GM12878 (cell line): ENCODE measurements around the gene C19orf81. TPM values are rescaled to one million over a fixed set of nuclear protein-coding genes. Genes with fewer than 3 reads are reported as not detected.

Experiments
- ATAC-seq: fragments of 200-7000 bp; cut with Tn5 transposase; 3 replicates; pipeline ENCODE4 v1.9.1; 2020; ENCODE audit warnings: mild to moderate bottlenecking, moderate library complexity
- BruUV-seq: library from RNA; stranded (reverse); fragments of 400-500 nt; replicated peaks from 2 replicates; lab custom pipeline; 2021; lab: Mats Ljungman, UMichigan
- CTCF ChIA-PET: fragments of 300-600 bp; sonication (Branson Sonifier 250); formaldehyde crosslinking; extraction: SDS; loops from one replicate; lab custom pipeline; 2021; ENCODE audit warnings: inconsistent platforms; lab: Yijun Ruan, JAX
- POLR2A ChIA-PET: fragments of 350-600 bp; formaldehyde crosslinking; extraction: SDS; loops from one replicate; lab custom pipeline; 2021; ENCODE audit warnings: inconsistent platforms; lab: Charles Lee
- RAD21 ChIA-PET: fragments of 300-600 bp; sonication (Branson Sonifier 250); formaldehyde crosslinking; loops from one replicate; lab custom pipeline; 2023; ENCODE audit warnings: antibody characterized with exemption; ENCODE audit not compliant: unreplicated experiment; lab: Charles Lee
- SMC1A ChIA-PET: fragments of 300-600 bp; sonication (Branson Sonifier 250); formaldehyde crosslinking; loops from one replicate; lab custom pipeline; 2023; ENCODE audit not compliant: unreplicated experiment, uncharacterized antibody; lab: Charles Lee
- DNase-seq: peaks from one replicate; pipeline ENCODE4 v3.0.0-alpha.2; 2011; ENCODE audit warnings: low read depth, low spot score
- FAIRE-seq: peaks from 3 replicates; lab custom pipeline; 2011; peaks lifted over from hg19 to GRCh38; lab: Jason Lieb, UNC
- H2AFZ ChIP-seq: 2 replicates; pipeline ENCODE4 v1.6.0; 2011; ENCODE audit warnings: low read depth, low read length, control low read depth; ENCODE audit not compliant: control insufficient read depth
- H3K27ac ChIP-seq: 2 replicates; pipeline ENCODE4 v1.5.1; 2011; ENCODE audit warnings: control low read depth; ENCODE audit not compliant: control insufficient read depth, insufficient read depth
- H3K27me3 ChIP-seq, 2 experiments: replicated peaks in 1 of 2; 2 replicates each; pipeline versions ENCODE4 v1.6.0 to v1.6.1; 2011; ENCODE audit warnings: low read length in 1 of 2; ENCODE audit not compliant: control insufficient read depth in 2 of 2, insufficient read depth in 2 of 2
- H3K36me3 ChIP-seq, 2 experiments: 2 replicates each; pipeline ENCODE4 v1.5.1; 2011; ENCODE audit warnings: low read length in 1 of 2; ENCODE audit not compliant: control insufficient read depth in 2 of 2, insufficient read depth in 2 of 2
- H3K4me1 ChIP-seq: 2 replicates; pipeline ENCODE4 v1.6.1; 2011; ENCODE audit warnings: mild to moderate bottlenecking, low read length, moderate library complexity, mixed read lengths; ENCODE audit not compliant: control insufficient read depth, insufficient read depth
- H3K4me2 ChIP-seq: 2 replicates; pipeline ENCODE4 v1.6.0; 2011; ENCODE audit warnings: control low read depth; ENCODE audit not compliant: control insufficient read depth, insufficient read depth
- H3K4me3 ChIP-seq: fragments of 200-600 bp; sonication (generic); 2 replicates; pipeline ENCODE4 v1.5.1; 2016
- H3K79me2 ChIP-seq: 2 replicates; pipeline ENCODE4 v1.6.0; 2011; ENCODE audit warnings: low read length; ENCODE audit not compliant: control insufficient read depth, insufficient read depth
- H3K9ac ChIP-seq: 2 replicates; pipeline ENCODE4 v1.8.0; 2011; ENCODE audit warnings: low read length, control low read depth, mixed read lengths; ENCODE audit not compliant: control insufficient read depth, insufficient read depth
- H3K9me3 ChIP-seq: replicated peaks from 3 replicates; pipeline ENCODE4 v1.5.1; 2011; ENCODE audit warnings: mild to moderate bottlenecking, low read length; ENCODE audit not compliant: control insufficient read depth, insufficient read depth
- H4K20me1 ChIP-seq: 2 replicates; pipeline ENCODE4 v1.6.0; 2011; ENCODE audit not compliant: control insufficient read depth, insufficient read depth
- ATF7 ChIP-seq: fragments of 450-650 bp; IDR thresholded peaks from 2 replicates; pipeline ENCODE4 v1.6.1; 2016; ENCODE audit warnings: low read depth, mild to moderate bottlenecking
- BRCA1 ChIP-seq: IDR thresholded peaks from 2 replicates; pipeline ENCODE4 v1.6.1; 2011; ENCODE audit warnings: low read depth, low read length, improper control_type of control experiment
- CTCF ChIP-seq, 3 experiments: IDR thresholded peaks in 2 of 3; conservative IDR thresholded peaks in 1 of 3; 2 replicates each; pipeline ENCODE4 v1.5.1; 2011; ENCODE audit warnings: low read depth in 3 of 3, low read length in 3 of 3, mild to moderate bottlenecking in 3 of 3, control low read depth in 2 of 3, moderate library complexity in 2 of 3, inconsistent platforms in 1 of 3, mixed read lengths in 1 of 3; ENCODE audit not compliant: control insufficient read depth in 2 of 3, insufficient read depth in 1 of 3; ENCODE audit errors: extremely low read depth in 1 of 3
- EED ChIP-seq: sonication (generic); IDR thresholded peaks from 2 replicates; pipeline ENCODE4 v1.6.1; 2016; ENCODE audit warnings: antibody characterized with exemption, low read depth
- FOXM1 ChIP-seq: IDR thresholded peaks from 2 replicates; pipeline ENCODE4 v1.6.1; 2012; ENCODE audit warnings: low read depth, mild to moderate bottlenecking, inconsistent platforms, low read length, moderate library complexity
- KAT2A ChIP-seq: conservative IDR thresholded peaks from 2 replicates; pipeline ENCODE4 v1.6.1; 2011; ENCODE audit warnings: low read depth, low read length; ENCODE audit not compliant: control insufficient read depth
- RAD21 ChIP-seq: IDR thresholded peaks from 2 replicates; pipeline ENCODE4 v1.6.1; 2011; ENCODE audit warnings: mild to moderate bottlenecking, low read depth, low read length, moderate library complexity; ENCODE audit not compliant: insufficient read depth
- SMC3 ChIP-seq: IDR thresholded peaks from 2 replicates; pipeline ENCODE4 v1.6.1; 2011; ENCODE audit warnings: low read length, improper control_type of control experiment, borderline replicate concordance
- STAT3 ChIP-seq: IDR thresholded peaks from 2 replicates; pipeline ENCODE4 v1.6.1; 2011; ENCODE audit warnings: low read depth, low read length, improper control_type of control experiment
- USF2 ChIP-seq: IDR thresholded peaks from 2 replicates; pipeline ENCODE4 v1.6.1; 2011; ENCODE audit warnings: low read depth, low read length, improper control_type of control experiment, borderline replicate concordance
- WGBS: methylation state at CpG from one replicate; pipeline ENCODE4 v1.1.6; 2016; ENCODE audit warnings: low lambda C conversion rate; ENCODE audit not compliant: insufficient replicate concordance, insufficient coverage; ENCODE audit errors: missing lambda C conversion rate; 5-methylcytosine and 5-hydroxymethylcytosine counted together
- in situ Hi-C: fragments of 300-500 bp; cut with MboI; formaldehyde crosslinking; loops from 9 replicates; pipeline ENCODE4 v1.14.3; 2018; ENCODE audit warnings: mixed read lengths
- intact Hi-C: fragments of 100-400 bp; cut with micrococcal nuclease; formaldehyde crosslinking; loops from one replicate; pipeline ENCODE4 v1.14.2; 2022; ENCODE audit not compliant: unreplicated experiment
- polyA plus RNA-seq, 11 experiments: library from polyadenylated mRNA; depleted of rRNA in 4 of 11; unstranded in 6 of 11; stranded (reverse) in 5 of 11; fragments of >200 nt; fragmentation: Nextera tagmentation in 4 of 11; fragmentation: Illumina TruSeq in 1 of 11; extraction: Ambion mirVana in 4 of 11; extraction: Trizol in 1 of 11; gene quantifications; 1 replicate in 1 of 11; 2 replicates in 10 of 11; pipeline versions ENCODE4 v1.2.1 to v1.2.3, GENCODE V29; 2011 to 2016; ENCODE audit warnings: inconsistent platforms in 2 of 11, missing spikeins in 2 of 11, low read depth in 1 of 11
- total RNA-seq, 4 experiments: library from RNA; depleted of rRNA in 3 of 4; stranded (reverse); fragments of >200 nt in 3 of 4; fragmentation: Illumina TruSeq in 1 of 4; extraction: Trizol in 1 of 4; gene quantifications; 2 replicates each; pipeline versions ENCODE4 v1.2.1 to v1.2.3, GENCODE V29; 2013 to 2021

Gene C19orf81
- total and polyA plus RNA-seq, 10 of the 15 experiments (the other 5 are each of a cell fraction or from before 2014, with no cell fraction given), result 0.69 TPM; not detected in 9

GRCh38 chr19:50669302-50670101, 20.3 kb downstream of the C19orf81 start:
- CTCF ChIA-PET, result interaction anchor here (0.5 to 4.0 kb wide), 8 partner anchors 9 to 312 kb away, joined by 3 to 22 read pairs (median 4); no protein-coding TSS in a partner anchor
- BruUV-seq, result no TSS peak

More at GRCh38 chr19:50669302-50670101, 20.3 kb downstream of the C19orf81 start:
- Histone ChIP-seq H3K4me1 (no peaks in the 10 kb centered on the region), H3K4me3 (no peak overlapping the region), H2AFZ (no peak overlapping the region), H3K27me3 (peaks cover 4 to 6% of the 10 kb centered on the region in 2 experiments), H3K79me2 (no peaks in the 10 kb centered on the region), H3K4me2 (no peak overlapping the region), H3K9me3 (no peaks in the 10 kb centered on the region; the same call in 2 of the 3 replicates), H3K27ac (no peak overlapping the region), H3K9ac (no peak overlapping the region), H4K20me1 (no peaks in the 10 kb centered on the region), H3K36me3 (no peaks in the 10 kb centered on the region)
- in situ Hi-C loops, result no loop called here
- FAIRE-seq, result no peak
- TF ChIP-seq USF2, result no peak
- peak; percentile 58 to 73 (median 67) for TF ChIP-seq CTCF (IDR thresholded peaks at IDR 0.05 in 2 of 3, conservative IDR thresholded peaks at IDR 0.05 in 1 of 3; ENCODE audit: control insufficient read depth in 2 of 3, extremely low read depth in 1 of 3, insufficient read depth in 1 of 3, low read depth in 3 of 3, low read length in 3 of 3)
- TF ChIP-seq STAT3, result no peak
- TF ChIP-seq FOXM1, result no peak
- TF ChIP-seq BRCA1, result no peak
- peak; percentile 49; the same call in 1 of the 2 replicates for TF ChIP-seq SMC3
- TF ChIP-seq RAD21, result peak; percentile 17; the same call in 1 of the 2 replicates
- no peak for TF ChIP-seq EED
- no peak for TF ChIP-seq KAT2A
- no peak for TF ChIP-seq ATF7
- SMC1A ChIA-PET, result interaction anchor here (0.8 to 1.6 kb wide), 6 partner anchors 45 to 256 kb away, joined by 3 to 5 read pairs (median 3); no protein-coding TSS in a partner anchor
- WGBS, result 35% methylated on average over 23 of the region's 23 CpGs
- RAD21 ChIA-PET, result interaction anchor here (2.3 kb wide), 1 partner anchor 252 kb away, joined by 12 read pairs; no protein-coding TSS in a partner anchor
- no peak; the same call in 2 of the 3 replicates for ATAC-seq
- intact Hi-C loops, result no loop called here
- POLR2A ChIA-PET, result interaction anchor here (0.9 kb wide), 1 partner anchor 10 kb away, joined by 4 read pairs; no protein-coding TSS in a partner anchor
- DNase-seq, result no peak
